HG03342 (cell line): Measurements from ENCODE around the gene CCL22.
A peak's percentile ranks its signal among the peaks of the same experiment; 100 is the strongest.

Experiments
- ATAC-seq: cut with Tn5 transposase; IDR thresholded peaks from one replicate; pipeline ENCODE4 v1.9.1; 2021; ENCODE audit warnings: mild to moderate bottlenecking, moderate library complexity; ENCODE audit not compliant: unreplicated experiment

CCL22 gene

DNA sequence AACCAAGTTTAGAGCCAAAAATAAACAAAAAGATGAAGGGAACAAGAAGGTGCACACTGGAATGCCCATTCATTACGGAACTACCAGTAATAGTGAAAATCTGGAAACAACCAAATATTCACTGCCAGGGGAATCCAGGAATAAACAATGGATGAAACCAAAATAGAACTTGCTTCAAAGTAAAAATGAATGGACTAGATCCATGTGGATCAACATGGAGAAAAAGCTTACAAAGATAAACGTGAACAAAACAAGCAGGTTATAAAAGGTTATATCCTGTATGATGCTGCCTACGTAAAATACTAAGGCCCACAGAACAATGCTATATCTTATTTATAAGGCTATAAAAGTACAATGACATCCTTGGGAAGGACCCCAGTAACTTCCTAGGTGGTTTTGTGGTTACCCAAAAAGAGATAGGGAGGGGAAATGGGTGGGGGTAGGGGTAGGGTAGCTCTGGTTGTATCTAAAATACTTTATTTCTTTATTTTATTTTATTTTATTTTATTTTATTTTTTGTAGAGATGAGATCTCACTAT lies 12.8 kb upstream of the CCL22 start:
- no peak for ATAC-seq

DNA sequence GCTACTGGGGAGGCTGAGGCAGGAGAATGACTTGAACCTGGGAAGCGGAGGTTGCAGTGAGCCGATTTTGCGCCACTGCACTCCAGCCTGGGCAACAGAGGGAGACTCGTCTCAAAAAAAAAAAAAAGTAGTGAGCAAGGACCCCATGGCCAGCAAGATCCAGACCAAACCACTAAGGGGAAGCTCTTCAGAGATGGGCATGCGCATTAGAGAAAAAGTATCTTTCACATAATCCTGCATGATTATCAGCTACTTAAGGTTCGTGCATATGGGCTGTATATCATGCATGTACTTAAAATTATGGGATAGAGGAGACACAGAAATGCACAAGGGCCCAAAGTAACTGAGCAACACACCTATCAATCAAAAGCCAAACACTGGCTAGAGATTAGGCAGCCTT lies 10.7 kb upstream of the CCL22 start:
- ATAC-seq = no peak

DNA sequence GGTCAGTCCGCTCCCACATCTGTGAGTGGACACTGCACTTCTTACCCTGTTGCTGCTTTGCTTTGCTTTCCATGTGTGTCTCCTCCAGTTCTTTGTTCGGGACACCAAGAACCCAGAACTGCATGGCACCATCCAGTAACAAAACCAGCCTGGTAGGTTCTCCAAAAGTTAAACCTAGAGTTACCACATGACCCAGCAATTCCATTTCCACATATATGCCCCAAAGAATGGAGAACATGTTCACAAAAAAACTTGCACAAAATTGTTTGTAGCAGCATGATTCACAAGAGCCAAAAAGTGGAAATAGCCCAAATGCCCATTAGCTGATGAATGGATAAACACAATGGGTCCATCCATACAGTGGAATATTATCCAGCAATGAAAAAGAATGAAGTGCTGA lies 10.3 kb upstream of the CCL22 start:
- ATAC-seq = no peak

DNA sequence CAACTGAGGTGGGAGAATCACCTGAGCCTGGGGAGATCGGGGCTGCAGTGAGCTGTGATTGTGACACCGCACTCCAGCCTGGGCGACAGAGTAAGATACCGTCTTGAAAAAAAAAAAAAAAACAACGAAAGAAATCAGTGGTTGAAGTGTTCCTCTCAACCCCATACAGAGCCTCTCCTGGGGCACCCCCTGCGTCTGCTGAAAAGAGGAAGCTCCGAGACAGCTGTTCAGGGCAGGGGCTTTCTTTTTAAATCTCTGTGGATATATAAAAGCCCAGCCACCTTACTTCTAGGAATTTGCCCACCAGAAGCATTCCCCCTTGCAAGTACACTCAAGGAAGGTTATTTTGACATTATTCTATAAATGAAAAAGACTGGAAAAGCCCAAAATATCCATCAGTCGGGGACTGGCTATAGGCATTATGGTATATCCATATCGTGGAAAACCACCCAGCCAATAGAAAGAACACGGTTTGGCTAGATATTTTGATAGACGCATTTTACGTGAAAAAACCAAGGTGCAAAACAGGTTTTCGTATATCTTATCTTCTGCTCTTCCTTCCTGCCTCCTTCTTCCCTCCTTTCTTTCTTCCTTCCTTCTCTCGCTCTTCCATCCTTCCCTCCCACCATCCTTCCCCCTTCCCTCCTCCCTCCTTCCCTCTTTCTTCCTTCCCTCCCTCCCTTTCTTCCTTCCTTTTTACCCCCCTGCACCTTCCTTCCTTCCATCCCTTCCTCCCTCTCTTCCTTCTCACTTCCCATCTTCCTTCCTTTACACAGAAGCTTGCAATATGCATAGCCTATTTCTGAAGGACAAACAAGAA lies 9.2 kb upstream of the CCL22 start:
- ATAC-seq = peak; percentile 89

DNA sequence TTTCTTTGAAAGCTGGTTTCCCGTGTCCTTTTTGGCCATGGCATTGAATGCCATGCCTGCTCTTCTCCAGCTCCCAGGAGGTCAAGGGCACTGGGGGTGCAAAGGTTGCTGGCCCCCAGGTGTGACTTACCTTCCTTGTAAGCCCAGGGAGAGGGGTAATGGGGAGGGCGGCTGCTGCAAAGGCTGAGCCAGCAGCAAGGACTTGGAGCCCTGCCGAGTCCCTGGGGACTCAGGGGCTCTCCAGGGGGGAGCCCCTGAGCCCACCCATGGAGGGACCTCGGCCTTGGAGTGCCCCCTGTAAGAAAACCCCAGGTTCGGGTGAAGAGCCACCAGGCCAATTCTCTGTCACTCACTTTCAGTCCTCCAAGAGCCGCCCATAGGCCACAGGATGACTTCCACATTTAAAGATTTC lies 5.9 kb upstream of the CCL22 start:
- no peak for ATAC-seq

DNA sequence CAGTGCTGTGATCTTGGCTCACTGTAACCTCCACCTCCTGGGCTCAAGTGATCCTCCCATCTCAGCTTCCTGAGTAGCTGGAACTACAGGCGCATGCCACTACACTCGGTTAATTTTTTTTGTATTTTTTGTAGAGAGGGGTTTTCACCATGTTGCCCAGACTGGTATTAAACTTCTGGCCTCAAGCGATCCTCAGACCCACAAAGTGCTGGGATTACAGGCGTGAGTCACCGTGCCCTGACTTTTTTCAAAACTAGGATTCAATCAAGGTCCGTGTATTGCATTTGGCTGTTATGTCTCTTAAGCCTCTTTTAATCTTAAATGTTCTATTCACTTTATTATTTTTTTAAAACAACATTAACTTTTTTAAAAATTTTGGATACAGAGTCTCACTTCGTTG lies 4.3 kb upstream of the CCL22 start:
- ATAC-seq = no peak

DNA sequence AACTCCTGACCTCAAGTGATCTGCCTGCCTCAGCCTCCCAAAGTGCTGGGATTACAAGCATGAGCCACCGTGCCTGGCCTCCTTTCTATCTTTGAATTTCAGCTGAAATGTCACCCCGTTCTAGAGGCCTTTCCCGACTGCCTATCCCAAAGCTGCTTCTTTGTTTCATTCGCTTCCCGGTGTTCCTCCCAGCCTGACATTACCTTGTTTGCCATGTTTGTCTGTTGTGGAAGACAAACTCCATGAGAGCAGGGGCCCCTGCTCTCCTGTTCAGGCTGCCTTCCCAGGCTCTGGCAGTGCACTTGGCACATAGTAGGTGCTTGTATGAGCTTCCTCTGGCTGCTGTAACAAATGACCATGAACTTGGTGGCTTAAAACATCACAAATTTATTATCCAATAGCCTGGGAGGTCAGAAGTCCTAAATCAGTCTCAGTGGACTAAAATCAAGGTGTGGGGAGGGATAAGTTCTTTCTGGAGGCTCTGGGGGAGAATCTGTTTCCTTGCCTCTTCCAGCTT lies 2.6 kb upstream of the CCL22 start:
- ATAC-seq = no peak

DNA sequence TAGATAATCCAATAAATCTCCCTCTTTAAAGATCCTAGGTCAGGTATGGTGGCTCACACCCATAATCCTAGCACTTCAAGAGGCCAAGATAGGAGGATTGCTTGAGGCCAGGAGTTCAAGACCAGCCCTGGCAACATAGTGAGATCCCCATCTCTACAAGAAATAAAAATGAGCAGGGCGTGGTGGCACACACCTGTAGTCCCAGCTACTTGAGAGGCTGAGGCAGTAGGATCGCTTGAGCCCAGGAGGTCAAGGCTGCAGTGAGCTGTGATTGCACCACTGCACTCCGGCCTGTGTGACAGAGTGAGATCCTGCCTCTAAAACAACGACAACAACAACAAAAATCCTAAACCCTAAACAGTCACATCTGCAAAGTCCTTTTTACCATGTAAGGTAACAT lies 2.0 kb upstream of the CCL22 start:
- ATAC-seq = no peak

DNA sequence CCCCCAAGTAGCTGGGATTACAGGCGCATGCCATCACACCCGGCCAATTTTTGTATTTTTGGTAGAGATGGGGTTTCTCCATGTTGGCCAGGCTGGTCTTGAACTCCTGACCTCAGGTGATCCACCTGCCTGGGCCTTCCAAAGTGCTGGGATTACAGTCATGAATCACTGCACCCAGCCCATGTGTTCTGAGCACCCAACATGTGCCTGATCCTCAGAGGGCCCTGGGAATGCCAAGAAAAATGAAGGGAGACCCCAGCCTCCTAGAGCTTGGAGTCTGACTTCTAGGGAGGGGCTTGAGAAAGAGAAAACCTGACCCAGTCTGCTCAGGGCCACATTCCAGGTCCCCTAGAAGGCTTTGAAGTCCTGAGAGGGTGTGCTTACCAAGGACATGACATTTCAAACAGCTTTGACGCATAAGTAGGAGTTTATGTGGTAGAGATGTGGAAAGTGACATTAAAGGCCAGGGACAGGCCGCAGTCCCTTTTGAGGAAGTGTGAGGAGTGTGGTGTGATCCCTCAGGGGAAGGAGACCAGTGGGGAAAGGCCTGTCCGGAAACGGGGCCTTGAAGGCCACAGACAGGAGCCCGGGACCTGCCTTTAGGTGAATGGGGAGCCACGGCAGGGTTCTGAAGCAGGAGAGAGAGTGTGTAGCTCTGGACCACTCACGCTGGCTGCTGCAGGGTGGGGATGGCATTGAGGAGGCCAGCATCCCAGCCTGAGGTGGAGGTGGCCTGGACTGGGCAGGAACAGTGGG lies 1.1 kb upstream of the CCL22 start:
- no peak for ATAC-seq

DNA sequence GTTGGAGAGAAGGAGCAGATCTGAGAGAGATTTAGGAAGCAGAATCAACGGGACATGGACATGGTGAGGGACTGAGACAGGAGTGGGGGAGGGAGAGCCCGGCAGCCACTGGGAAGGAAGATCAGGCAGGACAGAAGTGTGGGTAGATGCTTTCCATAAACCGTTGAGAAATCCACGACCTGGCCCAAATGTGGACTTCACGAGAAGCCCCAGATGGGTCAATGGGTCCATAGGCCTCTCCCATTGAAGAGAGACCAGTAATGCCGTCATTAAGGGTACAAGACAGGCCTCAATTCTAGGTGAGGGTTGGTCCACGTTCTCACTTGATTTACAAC lies 530 bp upstream of the CCL22 start:
- ATAC-seq = no peak

DNA sequence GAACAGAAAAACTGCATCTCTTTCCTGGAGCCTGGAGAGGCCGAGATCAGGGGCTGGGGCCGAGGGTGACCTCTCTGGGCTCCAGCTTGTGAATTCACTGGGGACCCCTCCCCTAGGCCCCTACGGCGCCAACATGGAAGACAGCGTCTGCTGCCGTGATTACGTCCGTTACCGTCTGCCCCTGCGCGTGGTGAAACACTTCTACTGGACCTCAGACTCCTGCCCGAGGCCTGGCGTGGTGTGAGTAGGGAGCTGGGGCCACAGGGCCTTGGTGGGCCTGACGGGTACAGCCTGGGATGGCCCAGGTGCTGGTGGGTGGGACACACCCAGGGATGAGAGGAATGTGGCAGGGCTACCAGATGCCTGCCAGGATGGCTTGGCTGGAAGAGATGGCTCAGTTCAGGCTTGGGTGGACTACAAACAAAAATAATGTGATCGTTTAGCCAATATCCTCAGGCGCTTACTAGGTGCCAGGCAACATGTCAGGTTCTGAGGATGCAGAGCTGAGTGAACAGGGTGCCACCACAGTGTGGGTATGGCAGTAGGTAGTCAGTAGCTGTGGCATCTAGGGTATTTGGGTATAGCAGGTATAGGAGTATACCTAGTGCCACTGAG lies 1.8 kb downstream of the CCL22 start:
- ATAC-seq = no peak

DNA sequence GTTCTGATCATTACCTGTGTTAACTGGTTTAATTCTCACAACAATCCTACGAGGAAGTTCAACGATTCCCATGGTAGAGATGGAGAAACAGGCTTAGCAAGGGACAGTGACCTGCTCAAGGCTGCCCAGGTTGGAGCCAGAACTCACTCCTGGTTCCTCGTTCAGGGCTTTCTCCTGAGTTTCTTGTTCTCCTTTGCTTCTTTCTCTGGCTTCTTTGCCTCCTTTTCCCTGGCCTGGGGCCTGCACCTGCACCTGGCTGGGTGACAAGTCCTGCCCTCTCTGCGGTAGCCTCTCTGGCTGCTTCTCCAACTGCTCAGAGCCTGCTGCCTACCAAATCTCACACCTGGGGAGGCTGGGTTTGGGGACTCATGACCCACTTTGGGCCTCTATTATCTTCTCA lies 2.8 kb downstream of the CCL22 start:
- ATAC-seq = no peak

DNA sequence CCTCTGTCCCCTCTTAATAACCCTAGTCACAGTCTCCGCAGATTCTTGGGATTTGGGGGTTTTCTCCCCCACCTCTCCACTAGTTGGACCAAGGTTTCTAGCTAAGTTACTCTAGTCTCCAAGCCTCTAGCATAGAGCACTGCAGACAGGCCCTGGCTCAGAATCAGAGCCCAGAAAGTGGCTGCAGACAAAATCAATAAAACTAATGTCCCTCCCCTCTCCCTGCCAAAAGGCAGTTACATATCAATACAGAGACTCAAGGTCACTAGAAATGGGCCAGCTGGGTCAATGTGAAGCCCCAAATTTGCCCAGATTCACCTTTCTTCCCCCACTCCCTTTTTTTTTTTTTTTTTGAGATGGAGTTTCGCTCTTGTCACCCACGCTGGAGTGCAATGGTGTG lies 5.6 kb downstream of the CCL22 start:
- no peak for ATAC-seq

DNA sequence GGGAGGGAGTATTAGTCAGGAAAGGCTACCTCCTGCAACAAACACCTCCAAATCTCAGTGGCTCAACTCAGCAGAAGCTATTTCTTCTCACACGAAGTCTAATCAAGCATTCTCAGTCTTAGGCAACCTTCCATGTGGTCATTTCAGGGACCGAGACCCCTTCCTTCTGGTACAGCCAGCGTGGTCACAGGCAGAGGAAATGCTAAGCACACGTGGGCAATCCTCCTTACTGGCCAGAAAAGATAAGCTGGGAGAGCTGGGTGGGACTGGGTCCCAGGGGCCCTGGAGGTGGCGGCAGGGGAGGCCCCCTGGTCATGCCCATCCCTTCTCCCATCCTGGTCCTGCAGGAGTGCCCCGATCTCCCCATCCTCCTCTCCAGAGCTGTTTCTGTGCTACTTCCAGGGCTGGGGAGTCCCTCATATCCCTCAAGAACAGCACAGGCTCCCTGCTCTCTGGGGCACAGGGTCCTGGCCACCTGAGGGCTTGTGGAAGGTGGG lies 8.0 kb downstream of the CCL22 start:
- ATAC-seq = no peak

DNA sequence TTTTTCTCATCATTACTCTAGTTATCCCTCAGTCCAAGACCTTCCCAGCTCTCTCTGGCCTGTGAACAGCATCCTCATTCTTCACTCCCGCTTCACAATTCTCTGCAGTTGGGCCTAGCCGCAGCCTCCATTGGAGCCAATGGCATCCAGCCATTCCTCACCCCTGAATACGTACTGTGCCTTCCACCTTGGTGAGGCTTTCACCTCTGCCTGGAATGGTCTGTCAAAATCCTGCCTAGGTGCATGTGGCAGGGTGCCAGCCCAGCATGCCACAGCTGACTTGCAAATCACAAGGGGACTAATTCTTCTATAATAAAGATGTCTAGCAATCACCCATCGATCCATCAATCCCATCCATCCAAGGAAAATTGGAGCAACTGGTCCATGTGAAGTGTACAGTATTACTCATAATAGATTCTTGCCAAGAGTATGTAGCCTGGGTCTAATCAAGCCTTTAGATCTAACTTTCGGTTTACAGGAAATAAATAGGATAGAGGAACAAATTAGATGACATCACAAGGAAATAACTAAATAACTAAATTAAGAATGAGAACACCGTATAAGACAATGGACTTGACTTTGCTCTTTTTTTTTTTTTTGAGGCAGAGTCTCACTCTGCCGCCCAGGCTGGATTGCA lies 8.7 kb downstream of the CCL22 start:
- ATAC-seq = no peak

DNA sequence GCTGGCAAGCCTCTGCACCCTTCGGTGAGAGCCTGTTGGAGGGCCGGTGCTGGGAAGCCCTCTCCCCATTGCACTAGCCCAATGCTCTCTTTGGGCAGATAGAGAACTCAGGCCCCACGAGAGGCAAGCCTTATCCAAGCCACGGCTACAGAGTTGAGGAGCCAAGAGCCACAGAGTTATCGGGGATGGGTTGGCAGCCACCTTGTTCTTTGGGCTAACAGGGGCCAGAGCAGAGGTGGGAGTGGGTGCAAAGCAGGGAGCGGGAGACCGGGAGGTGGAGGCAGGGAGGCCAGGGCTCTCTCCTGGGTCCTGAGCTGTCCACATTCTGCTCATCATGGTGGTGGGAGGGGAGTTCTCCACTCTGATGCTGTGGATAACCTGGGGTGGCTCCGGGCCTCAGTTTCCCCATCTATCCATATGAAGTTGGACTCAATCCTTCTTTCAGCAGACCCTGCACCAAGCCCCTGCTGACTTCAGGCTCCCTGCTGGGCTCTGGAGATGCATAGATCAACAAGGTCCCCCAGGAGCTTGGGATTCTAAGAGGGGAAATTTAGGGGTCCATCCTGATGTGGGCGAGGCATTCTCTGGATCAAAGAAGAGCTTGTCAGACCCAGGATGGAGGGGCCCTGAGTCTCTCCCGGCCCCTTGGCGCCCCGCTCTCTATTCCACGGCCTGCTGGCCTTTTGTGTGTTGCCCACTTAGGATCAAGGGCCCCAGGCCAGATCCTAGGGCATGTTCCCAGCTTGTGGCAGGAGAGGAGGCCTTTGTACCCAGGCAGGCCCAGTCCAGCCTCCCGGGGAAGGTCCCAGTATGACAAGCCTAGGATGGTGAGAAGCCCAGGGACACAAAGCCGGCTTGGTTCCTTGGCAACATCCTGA lies 13.2 kb downstream of the CCL22 start:
- no peak for ATAC-seq

DNA sequence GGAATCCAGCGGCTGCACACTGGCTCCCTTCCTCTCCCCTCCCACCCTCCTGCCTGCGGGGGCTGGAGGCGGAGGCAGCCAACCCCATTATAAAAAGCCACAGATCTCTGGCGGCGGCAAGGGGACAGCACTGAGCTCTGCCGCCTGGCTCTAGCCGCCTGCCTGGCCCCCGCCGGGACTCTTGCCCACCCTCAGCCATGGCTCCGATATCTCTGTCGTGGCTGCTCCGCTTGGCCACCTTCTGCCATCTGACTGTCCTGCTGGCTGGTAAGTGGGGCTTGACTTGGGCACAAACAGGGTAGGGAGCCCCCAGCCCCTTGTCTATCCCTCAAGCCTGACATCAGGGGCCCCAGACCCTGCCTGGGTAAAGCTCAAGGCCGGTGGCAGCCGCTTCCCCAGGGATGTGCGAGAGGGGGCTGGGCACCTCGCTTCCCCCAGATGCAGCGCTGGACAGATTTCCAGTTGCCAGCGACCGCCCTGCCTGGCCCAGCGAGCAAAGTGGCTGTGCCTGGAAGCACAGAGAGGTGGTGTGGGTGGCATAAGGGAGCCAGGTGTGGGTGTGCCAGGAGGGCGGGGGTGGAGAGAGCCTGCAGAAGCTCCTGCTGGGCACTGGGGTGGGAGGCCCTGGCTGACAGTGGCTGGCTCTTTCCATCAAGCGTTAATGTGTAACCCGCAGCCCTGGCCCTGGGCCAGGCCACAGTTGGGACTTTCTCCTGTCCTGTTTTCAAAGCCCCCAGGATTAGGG lies 14.0 kb downstream of the CCL22 start, which contains the start of gene CX3CL1:
CX3CL1 (plus strand) TSS at position 119 of the 745 bp plus-strand sequence; CDS start at position 198, 79 bp downstream.
- ATAC-seq = no peak

DNA sequence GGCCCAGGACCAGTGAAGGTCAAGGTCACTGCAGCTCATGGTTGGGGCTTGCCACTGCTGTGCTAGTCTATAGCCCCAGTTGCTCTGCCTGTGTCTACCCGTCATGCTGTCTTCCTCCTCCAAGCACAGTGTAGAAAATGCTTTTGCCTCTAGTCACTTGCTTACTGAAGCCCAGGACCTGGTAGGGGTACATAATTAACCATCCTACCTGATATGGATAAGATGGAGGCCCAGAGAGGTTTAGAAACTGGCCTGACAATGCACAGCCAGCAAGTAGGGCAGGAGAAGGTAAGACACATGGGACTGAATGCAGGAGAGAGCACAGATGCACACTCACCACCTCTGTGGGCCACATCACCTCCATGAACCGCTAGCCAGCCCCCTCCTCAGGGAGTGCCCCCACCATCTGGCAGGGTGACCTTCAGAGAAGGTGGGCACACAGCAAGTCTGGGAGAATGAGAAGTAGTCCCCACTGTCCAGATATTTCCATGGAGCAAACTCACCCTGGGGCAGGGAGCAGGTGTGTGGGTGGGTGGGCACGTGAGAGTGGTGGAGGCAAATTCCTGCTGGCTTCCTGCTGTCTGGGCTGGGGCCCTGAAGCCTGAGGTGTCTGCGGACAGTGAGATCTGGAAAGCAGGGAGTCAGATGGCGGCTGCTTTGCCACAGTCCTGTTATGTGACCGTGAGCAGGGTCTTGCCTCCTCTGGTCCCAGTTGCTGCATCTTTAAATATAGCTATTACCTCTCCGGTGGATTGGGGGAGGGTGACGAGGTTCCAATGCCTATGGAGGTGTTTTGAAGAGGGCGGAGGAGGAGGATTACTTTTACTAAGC lies 14.7 kb downstream of the CCL22 start:
- ATAC-seq = no peak
